Erythroblast (primary cell): ENCODE measurements around the gene EXOC6B.

ENCODE experiments used
- GATA1 ChIP-seq: IDR thresholded peaks from 2 replicates; pipeline ENCODE4 v1.6.1; 2011; ENCODE audit warnings: low read depth, mild to moderate bottlenecking, control low read depth, low read length, moderate library complexity
- POLR2A ChIP-seq: IDR thresholded peaks from 2 replicates; pipeline ENCODE4 v1.6.1; 2011; ENCODE audit warnings: mild to moderate bottlenecking, low read length

GRCh38 chr2:72233211-72233610 lies 592.6 kb downstream of the EXOC6B start:
- no peak for TF ChIP-seq POLR2A
- no peak for TF ChIP-seq GATA1
